NCI-H2196 treated with DMSO at 0.1 percent for 48 hours (cell line): ENCODE measurements around the gene BLVRB.
A peak's percentile ranks its signal among the peaks of the same experiment; 100 is the strongest.
"Not testable (repeated sequence)": the region's sequence is repeated elsewhere in the genome, so short reads cannot be mapped to it uniquely, and the experiment has no call there.

Source experiments
- DNase-seq: peaks from one replicate; lab custom pipeline; 2025; ENCODE audit not compliant: unreplicated experiment; lab: John Stamatoyannopoulos, UW

The BLVRB gene

DNA sequence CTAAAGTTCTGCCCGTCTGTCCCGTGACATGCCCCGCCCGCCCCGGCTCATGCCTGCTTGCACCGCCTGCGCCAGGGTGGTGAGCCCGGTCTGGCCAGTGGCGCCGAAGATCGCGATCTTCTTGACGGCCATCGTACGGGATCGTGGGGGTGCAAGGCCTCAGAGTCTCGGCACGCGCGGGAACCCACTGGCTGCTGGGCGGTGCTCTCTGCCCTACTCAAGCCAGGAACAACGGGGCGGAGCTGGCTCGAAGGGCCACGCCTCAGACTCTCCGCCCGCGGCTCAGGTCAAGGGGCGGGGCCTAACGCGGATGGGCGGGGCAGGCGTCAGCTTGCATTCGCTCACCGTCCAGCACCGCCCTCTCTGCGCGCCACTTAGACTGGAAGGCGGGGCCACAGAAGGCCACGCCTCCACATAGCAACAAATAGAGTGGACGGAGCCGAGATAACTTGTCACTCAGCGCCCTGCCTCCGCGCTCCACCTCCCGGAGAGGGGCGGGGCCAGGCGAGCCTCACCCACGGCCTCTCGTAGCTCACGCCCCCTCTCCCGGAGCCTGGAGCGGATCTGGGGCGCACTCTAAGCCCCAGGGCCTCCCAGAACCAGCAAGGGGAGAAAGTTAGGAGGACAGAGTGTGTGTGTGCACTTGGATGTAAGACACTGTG, at the start of gene BLVRB:
BLVRB (minus strand) TSS at position 189 of the 662 bp plus-strand sequence; CDS start at position 132, 57 bp downstream.
- peak; percentile 95 for DNase-seq

DNA sequence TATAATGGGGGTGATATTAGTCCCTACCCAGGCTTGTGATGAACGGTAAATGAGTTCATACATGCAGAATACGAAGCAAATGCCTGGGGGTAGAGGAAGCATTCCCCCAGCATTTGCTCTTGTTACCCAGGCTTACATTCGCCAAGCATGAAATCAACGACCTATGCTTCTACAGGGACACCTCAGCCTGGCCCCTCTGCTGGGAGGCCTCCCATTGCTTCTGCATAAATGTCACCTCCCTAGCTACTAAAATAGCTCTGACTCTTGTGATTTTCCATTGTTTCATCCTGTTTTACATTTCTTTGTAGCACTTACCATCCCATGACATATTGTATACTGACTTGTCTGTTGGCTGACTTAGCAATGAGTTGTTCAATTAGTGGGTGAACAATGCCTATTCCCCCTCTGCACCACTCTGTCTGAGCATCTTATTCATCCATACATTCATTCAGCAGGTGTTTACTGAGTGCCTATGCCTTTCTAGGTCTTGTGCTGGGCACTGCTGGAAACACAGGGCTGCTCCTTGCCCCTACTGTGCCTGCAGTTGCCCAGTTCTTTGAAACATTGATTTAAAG, 48.3 kb upstream of the BLVRB start:
- DNase-seq, result no peak

DNA sequence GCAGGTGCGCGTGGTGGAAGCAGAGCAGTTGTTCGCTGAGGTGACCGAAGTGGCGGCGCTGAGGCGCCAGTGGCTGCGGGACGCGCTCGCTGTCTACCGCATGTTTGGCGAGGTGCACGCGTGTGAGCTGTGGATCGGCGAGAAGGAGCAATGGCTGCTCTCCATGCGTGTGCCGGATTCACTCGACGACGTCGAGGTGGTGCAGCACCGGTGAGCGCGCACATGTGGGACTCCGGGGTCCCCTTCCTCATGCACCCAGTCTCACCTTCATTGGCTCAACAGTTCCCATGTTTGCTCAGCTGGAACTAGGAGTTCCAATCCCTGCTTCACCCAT, 47.8 kb upstream of the BLVRB start:
- no peak for DNase-seq

- no peak for DNase-seq
Observed at GRCh38 chr19:40512473-40513344, 47.2 kb upstream of the BLVRB start.

GRCh38 chr19:40512110-40512472, 46.5 kb upstream of the BLVRB start:
- no peak for DNase-seq

- no peak for DNase-seq
Observed at GRCh38 chr19:40511487-40511886, 45.9 kb upstream of the BLVRB start.

- no peak for DNase-seq
Observed at GRCh38 chr19:40510526-40511115, 45.1 kb upstream of the BLVRB start.

DNA sequence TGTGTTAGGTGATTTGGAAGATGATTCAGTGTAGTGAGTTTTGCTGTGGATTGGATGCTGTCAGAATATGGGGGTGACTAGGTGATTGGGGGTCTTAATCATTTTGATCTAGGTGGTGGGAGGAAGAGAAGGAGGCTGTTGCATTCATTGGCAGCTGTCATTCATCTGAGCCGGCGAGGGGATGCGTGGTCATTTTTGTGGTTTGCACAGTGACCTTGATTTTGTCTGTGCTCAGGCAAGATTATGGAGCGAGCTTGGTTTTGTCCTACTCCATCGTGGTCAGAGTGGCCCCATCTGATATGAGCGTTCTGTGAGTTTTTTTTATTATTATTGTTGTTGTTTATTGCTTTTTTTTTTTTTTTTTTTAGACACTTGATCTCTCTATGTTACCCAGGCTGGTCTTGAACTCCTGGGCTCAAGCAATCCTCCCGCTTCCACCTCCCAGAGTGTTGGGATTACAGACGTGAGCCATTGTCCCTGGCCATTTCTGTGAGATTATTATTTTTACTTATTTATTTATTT, 43.3 kb upstream of the BLVRB start:
- no peak for DNase-seq

DNA sequence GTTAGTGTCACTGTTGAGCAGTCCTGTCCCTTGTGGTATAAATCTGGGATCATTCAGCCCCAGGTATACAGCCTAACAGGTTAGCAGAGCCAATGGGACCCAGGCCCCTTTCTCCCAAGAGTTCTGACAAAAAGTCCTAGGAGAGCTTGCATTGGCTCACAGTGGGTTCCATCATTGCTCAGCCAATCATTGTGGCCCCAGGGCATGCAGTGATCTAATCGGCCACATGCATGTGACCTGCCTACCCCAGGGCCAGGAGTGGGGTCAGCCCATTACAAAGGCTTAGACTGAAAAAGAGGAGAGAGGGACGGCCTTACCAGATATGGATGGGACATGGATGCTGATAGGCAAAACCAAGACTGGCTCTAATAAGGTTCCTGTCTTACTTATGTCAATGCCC, 42.3 kb upstream of the BLVRB start:
- no peak for DNase-seq

- DNase-seq, result no peak
Observed at GRCh38 chr19:40506099-40506498, 40.6 kb upstream of the BLVRB start.

DNA sequence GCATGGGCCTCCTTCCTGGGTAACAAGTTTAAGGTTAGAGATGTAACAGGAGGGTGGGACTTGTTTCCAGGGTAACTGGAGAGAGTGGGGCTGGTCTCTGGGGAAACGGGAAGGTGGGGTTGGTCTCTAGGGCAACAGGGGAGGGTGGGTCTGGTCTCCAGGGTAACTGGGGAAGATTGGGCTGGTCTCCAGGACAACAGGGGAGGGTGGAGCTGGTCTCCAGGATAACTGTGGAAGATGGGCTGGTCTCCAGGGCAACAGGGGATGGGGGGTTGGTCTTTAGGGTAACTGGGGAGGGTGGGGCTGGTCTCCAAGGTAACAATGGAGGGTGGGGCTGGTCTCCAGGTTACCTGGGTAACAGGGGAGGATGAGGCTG, 37.8 kb upstream of the BLVRB start:
- peak; percentile 32 for DNase-seq

GRCh38 chr19:40502647-40503319, 37.2 kb upstream of the BLVRB start:
- no peak for DNase-seq

DNA sequence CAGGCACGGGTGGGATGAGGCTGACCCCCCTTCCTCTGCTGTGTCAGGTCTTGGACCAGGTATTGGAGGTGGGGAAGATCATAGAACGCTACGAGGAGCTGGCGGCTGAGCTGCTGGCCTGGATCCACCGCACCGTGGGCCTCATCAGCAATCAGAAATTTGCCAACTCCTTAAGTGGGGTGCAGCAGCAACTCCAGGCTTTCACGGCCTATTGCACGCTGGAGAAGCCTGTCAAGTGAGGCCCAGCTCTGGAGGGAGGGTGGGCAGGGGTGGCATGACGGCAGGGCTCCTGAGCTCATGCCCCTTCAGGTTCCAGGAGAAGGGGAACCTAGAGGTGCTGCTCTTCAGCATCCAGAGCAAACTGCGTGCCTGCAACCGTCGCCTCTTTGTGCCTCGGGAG, 36.5 kb upstream of the BLVRB start:
- no peak for DNase-seq

DNA sequence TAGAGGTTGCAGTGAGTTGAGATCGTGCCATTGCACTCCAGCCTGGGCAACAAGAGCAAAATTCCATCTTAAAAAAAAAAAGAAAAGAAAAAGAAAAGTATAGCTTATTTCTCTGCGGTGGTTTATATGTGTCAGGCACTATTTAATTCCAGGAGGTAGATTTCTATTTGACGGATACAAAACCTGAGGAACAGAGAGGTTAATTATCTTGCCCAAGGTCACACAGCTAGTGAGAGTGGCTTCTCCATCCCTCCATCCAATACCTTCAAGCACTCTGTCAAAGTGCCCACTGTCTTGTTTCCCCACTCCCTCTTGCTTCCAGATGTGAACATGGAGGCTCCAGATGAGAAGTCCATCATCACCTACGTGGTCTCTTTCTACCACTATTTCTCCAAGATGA, 36.1 kb upstream of the BLVRB start:
- no peak for DNase-seq

DNA sequence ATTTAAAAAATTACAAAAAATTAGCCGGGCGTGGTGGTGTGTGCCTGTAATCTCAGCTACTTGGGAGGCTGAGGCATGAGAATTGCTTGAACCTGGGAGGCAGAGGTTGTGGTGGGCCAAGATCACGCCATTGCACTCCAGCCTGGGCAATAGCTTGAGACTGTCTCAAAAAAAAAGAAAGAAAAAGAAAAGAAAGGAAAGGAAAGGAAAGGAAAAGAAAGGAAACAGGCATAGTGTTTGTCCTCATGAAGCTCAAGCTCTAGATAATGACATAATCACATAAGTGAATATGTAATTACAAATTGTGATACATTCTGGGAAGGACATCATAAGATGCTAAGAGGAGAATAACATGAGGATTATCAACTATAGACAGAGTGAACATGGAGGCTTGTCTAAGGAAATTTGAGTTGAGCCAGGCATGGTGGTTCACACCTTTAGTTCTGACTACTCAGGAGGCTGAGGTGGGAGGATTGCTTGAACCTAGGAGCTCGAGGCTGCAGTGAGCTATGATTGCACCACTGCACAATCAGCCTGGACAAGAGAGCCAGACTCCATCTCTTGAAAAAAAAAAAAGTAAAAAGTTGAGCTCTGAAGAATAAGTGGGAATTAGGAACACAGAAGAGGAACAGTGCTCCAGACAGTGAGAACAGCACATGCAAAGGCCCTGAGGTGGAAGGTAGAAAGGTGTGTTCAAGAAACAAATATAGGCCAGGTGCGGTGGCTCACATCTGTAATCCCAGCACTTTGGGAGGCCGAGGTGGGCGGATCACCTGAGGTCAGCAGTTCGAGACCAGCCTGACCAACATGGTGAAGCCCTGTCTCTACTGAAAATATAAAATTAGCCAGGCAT, 35.4 kb upstream of the BLVRB start:
- not testable (repeated sequence) for DNase-seq

- no peak for DNase-seq
Observed at GRCh38 chr19:40499320-40499719, 33.8 kb upstream of the BLVRB start.

- DNase-seq, result no peak
Observed at GRCh38 chr19:40497214-40497613, 31.7 kb upstream of the BLVRB start.

DNA sequence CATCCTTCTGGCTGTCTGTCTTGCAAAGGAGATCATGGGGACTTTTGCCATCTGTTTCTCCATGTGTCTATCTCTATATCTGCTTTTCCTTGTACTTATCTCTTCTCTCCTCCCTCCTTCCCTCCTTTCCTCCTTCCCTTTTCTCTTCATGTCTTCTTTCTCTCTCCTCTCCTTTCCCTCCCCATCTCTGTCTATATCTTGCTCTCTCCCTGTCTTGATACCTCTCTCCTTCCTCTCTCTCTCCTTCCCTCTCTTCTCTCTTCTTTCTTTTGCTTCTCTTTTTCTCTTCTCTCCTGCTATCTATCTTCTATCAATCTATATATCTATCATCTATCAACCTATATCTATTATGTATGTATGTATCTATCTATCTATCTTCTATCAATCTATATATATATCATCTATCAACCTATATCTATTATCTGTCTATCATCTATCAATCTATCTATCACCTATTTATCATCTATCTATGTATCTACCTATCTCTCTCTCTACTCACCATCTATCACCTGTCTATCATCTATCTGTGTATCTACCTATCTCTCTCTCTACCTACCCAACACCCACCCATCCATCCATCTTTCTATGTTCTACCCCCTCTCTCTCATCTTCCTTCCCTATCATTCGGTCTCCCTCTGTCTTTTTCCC, 28.8 kb upstream of the BLVRB start:
- DNase-seq, result no peak

DNA sequence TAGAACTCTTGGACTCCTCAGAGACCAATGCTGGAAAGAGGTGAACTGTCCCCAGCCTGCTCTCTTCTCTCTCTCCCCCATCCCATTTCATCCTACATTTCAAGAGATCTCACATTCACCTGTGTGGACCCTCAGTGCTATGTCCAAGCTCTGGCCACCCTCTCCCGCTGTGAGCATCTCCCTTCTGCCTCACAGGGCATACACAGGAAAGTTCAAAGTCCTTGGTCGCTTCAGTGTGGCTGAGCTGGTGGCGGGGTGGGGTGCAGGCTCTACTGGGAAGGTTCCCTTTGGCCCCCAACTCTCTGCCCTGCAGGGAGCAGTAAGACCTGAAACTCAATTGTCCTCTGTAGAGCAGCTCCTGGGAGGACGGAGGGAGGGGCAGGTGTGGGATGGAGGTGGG, 28.2 kb upstream of the BLVRB start:
- no peak for DNase-seq

GRCh38 chr19:40492274-40492673, 26.7 kb upstream of the BLVRB start:
- no peak for DNase-seq
